GM12878 (cell line): ENCODE measurements around the gene YWHAG. TPM values are rescaled to one million over a fixed set of nuclear protein-coding genes. Genes with fewer than 3 reads are reported as not detected.
A peak's percentile ranks its signal among the peaks of the same experiment; 100 is the strongest.
"Not testable (repeated sequence)": the region's sequence is repeated elsewhere in the genome, so short reads cannot be mapped to it uniquely, and the experiment has no call there.

Source experiments
- ATAC-seq: fragments of 200-7000 bp; cut with Tn5 transposase; 3 replicates; pipeline ENCODE4 v1.9.1; 2020; ENCODE audit warnings: mild to moderate bottlenecking, moderate library complexity
- BruUV-seq: library from RNA; stranded (reverse); fragments of 400-500 nt; replicated peaks from 2 replicates; lab custom pipeline; 2021; lab: Mats Ljungman, UMichigan
- CTCF ChIA-PET: fragments of 300-600 bp; sonication (Branson Sonifier 250); formaldehyde crosslinking; extraction: SDS; loops from one replicate; lab custom pipeline; 2021; ENCODE audit warnings: inconsistent platforms; lab: Yijun Ruan, JAX
- POLR2A ChIA-PET: fragments of 350-600 bp; formaldehyde crosslinking; extraction: SDS; loops from one replicate; lab custom pipeline; 2021; ENCODE audit warnings: inconsistent platforms; lab: Charles Lee
- RAD21 ChIA-PET: fragments of 300-600 bp; sonication (Branson Sonifier 250); formaldehyde crosslinking; loops from one replicate; lab custom pipeline; 2023; ENCODE audit warnings: antibody characterized with exemption; ENCODE audit not compliant: unreplicated experiment; lab: Charles Lee
- SMC1A ChIA-PET: fragments of 300-600 bp; sonication (Branson Sonifier 250); formaldehyde crosslinking; loops from one replicate; lab custom pipeline; 2023; ENCODE audit not compliant: unreplicated experiment, uncharacterized antibody; lab: Charles Lee
- DNase-seq: peaks from one replicate; pipeline ENCODE4 v3.0.0-alpha.2; 2011; ENCODE audit warnings: low read depth, low spot score
- FAIRE-seq: peaks from 3 replicates; lab custom pipeline; 2011; peaks lifted over from hg19 to GRCh38; lab: Jason Lieb, UNC
- H2AFZ ChIP-seq: 2 replicates; pipeline ENCODE4 v1.6.0; 2011; ENCODE audit warnings: low read depth, low read length, control low read depth; ENCODE audit not compliant: control insufficient read depth
- H3K27ac ChIP-seq: 2 replicates; pipeline ENCODE4 v1.5.1; 2011; ENCODE audit warnings: control low read depth; ENCODE audit not compliant: control insufficient read depth, insufficient read depth
- H3K27me3 ChIP-seq, 2 experiments: replicated peaks in 1 of 2; 2 replicates each; pipeline versions ENCODE4 v1.6.0 to v1.6.1; 2011; ENCODE audit warnings: low read length in 1 of 2; ENCODE audit not compliant: control insufficient read depth in 2 of 2, insufficient read depth in 2 of 2
- H3K36me3 ChIP-seq, 2 experiments: 2 replicates each; pipeline ENCODE4 v1.5.1; 2011; ENCODE audit warnings: low read length in 1 of 2; ENCODE audit not compliant: control insufficient read depth in 2 of 2, insufficient read depth in 2 of 2
- H3K4me1 ChIP-seq: 2 replicates; pipeline ENCODE4 v1.6.1; 2011; ENCODE audit warnings: mild to moderate bottlenecking, low read length, moderate library complexity, mixed read lengths; ENCODE audit not compliant: control insufficient read depth, insufficient read depth
- H3K4me2 ChIP-seq: 2 replicates; pipeline ENCODE4 v1.6.0; 2011; ENCODE audit warnings: control low read depth; ENCODE audit not compliant: control insufficient read depth, insufficient read depth
- H3K4me3 ChIP-seq: fragments of 200-600 bp; sonication (generic); 2 replicates; pipeline ENCODE4 v1.5.1; 2016
- H3K79me2 ChIP-seq: 2 replicates; pipeline ENCODE4 v1.6.0; 2011; ENCODE audit warnings: low read length; ENCODE audit not compliant: control insufficient read depth, insufficient read depth
- H3K9ac ChIP-seq: 2 replicates; pipeline ENCODE4 v1.8.0; 2011; ENCODE audit warnings: low read length, control low read depth, mixed read lengths; ENCODE audit not compliant: control insufficient read depth, insufficient read depth
- H3K9me3 ChIP-seq: replicated peaks from 3 replicates; pipeline ENCODE4 v1.5.1; 2011; ENCODE audit warnings: mild to moderate bottlenecking, low read length; ENCODE audit not compliant: control insufficient read depth, insufficient read depth
- H4K20me1 ChIP-seq: 2 replicates; pipeline ENCODE4 v1.6.0; 2011; ENCODE audit not compliant: control insufficient read depth, insufficient read depth
- BHLHE40 ChIP-seq, 2 experiments: fragments of 450-650 bp in 1 of 2; IDR thresholded peaks; 2 replicates each; pipeline ENCODE4 v1.6.1; 2011 to 2017; ENCODE audit warnings: low read depth in 2 of 2, borderline replicate concordance in 1 of 2, improper control_type of control experiment in 1 of 2, low read length in 1 of 2, mild to moderate bottlenecking in 1 of 2
- EZH2 ChIP-seq: IDR thresholded peaks from 2 replicates; pipeline ENCODE4 v1.6.1; 2012; ENCODE audit warnings: low read depth, mild to moderate bottlenecking, control low read depth, inconsistent platforms, low read length, borderline replicate concordance; ENCODE audit not compliant: control insufficient read depth
- GABPA ChIP-seq: IDR thresholded peaks from 2 replicates; pipeline ENCODE4 v1.6.1; 2014; ENCODE audit warnings: antibody characterized with exemption, low read depth, mild to moderate bottlenecking, inconsistent platforms
- KDM1A ChIP-seq: fragments of 200-600 bp; sonication (generic); IDR thresholded peaks from 2 replicates; pipeline ENCODE4 v1.6.1; 2016; ENCODE audit warnings: borderline replicate concordance
- LARP7 ChIP-seq: fragments of 450-650 bp; IDR thresholded peaks from 2 replicates; pipeline ENCODE4 v1.6.1; 2017; ENCODE audit warnings: mild to moderate bottlenecking
- MEF2B ChIP-seq: fragments of 450-650 bp; IDR thresholded peaks from 2 replicates; pipeline ENCODE4 v1.6.1; 2018; ENCODE audit warnings: mild to moderate bottlenecking, moderate library complexity; ENCODE audit not compliant: partially characterized antibody, poor library complexity, severe bottlenecking
- NBN ChIP-seq: fragments of 450-650 bp; IDR thresholded peaks from 2 replicates; pipeline ENCODE4 v1.6.1; 2016
- NR2C1 ChIP-seq: fragments of 450-650 bp; IDR thresholded peaks from 2 replicates; pipeline ENCODE4 v1.6.1; 2017; ENCODE audit warnings: antibody characterized with exemption, mild to moderate bottlenecking, moderate library complexity
- PAX5 ChIP-seq: IDR thresholded peaks from 2 replicates; pipeline ENCODE4 v1.6.1; 2011; ENCODE audit warnings: low read depth, low read length, borderline replicate concordance
- PBX3 ChIP-seq: IDR thresholded peaks from 2 replicates; pipeline ENCODE4 v1.6.1; 2011; ENCODE audit warnings: mild to moderate bottlenecking, low read depth, low read length, moderate library complexity; ENCODE audit not compliant: insufficient replicate concordance
- RAD21 ChIP-seq: IDR thresholded peaks from 2 replicates; pipeline ENCODE4 v1.6.1; 2011; ENCODE audit warnings: mild to moderate bottlenecking, low read depth, low read length, moderate library complexity; ENCODE audit not compliant: insufficient read depth
- RUNX3 ChIP-seq: IDR thresholded peaks from 2 replicates; pipeline ENCODE4 v1.6.1; 2012; ENCODE audit warnings: low read length, inconsistent platforms
- YY1 ChIP-seq: IDR thresholded peaks from 2 replicates; pipeline ENCODE4 v1.6.1; 2011; ENCODE audit warnings: low read depth, mild to moderate bottlenecking, low read length
- ZBTB33 ChIP-seq: fragments of 450-650 bp; IDR thresholded peaks from 2 replicates; pipeline ENCODE4 v1.6.1; 2017; ENCODE audit warnings: mild to moderate bottlenecking
- WGBS: methylation state at CpG from one replicate; pipeline ENCODE4 v1.1.6; 2016; ENCODE audit warnings: low lambda C conversion rate; ENCODE audit not compliant: insufficient replicate concordance, insufficient coverage; ENCODE audit errors: missing lambda C conversion rate; 5-methylcytosine and 5-hydroxymethylcytosine counted together
- in situ Hi-C: fragments of 300-500 bp; cut with MboI; formaldehyde crosslinking; loops from 9 replicates; pipeline ENCODE4 v1.14.3; 2018; ENCODE audit warnings: mixed read lengths
- intact Hi-C: fragments of 100-400 bp; cut with micrococcal nuclease; formaldehyde crosslinking; loops from one replicate; pipeline ENCODE4 v1.14.2; 2022; ENCODE audit not compliant: unreplicated experiment
- polyA plus RNA-seq, 11 experiments: library from polyadenylated mRNA; depleted of rRNA in 4 of 11; unstranded in 6 of 11; stranded (reverse) in 5 of 11; fragments of >200 nt; fragmentation: Nextera tagmentation in 4 of 11; fragmentation: Illumina TruSeq in 1 of 11; extraction: Ambion mirVana in 4 of 11; extraction: Trizol in 1 of 11; gene quantifications; 1 replicate in 1 of 11; 2 replicates in 10 of 11; pipeline versions ENCODE4 v1.2.1 to v1.2.3, GENCODE V29; 2011 to 2016; ENCODE audit warnings: inconsistent platforms in 2 of 11, missing spikeins in 2 of 11, low read depth in 1 of 11
- total RNA-seq, 4 experiments: library from RNA; depleted of rRNA in 3 of 4; stranded (reverse); fragments of >200 nt in 3 of 4; fragmentation: Illumina TruSeq in 1 of 4; extraction: Trizol in 1 of 4; gene quantifications; 2 replicates each; pipeline versions ENCODE4 v1.2.1 to v1.2.3, GENCODE V29; 2013 to 2021
- TF ChIP-seq, protein P1 (sequence below): fragments of 150-350 bp; IDR thresholded peaks from 2 replicates; pipeline ENCODE4 v1.6.1; 2016; ENCODE audit warnings: low read depth, low read length

The YWHAG gene
- total and polyA plus RNA-seq, 10 of the 15 experiments (the other 5 are each of a cell fraction or from before 2014, with no cell fraction given), result 20.2 to 157 (median 41.3) TPM

GRCh38 chr7:76314042-76314721 is 44.6 kb downstream of the YWHAG start (continued):
- TF ChIP-seq EZH2, result no peak
- TF ChIP-seq LARP7, result 0 out of 2 replicates have a peak, but pooled peaks have one; percentile 38
- TF ChIP-seq PBX3, result no peak
- 0 out of 2 replicates have a peak, but pooled peaks have one; percentile 29 for TF ChIP-seq PAX5
- no peak for TF ChIP-seq ZBTB33
- peak; percentile 73 for TF ChIP-seq RUNX3
- peak; percentile 88 for TF ChIP-seq YY1
- peak in 1 of 2 experiments; percentile 58; a peak in 3 of 4 replicates for TF ChIP-seq BHLHE40 (IDR thresholded peaks at IDR 0.05; ENCODE audit: borderline replicate concordance in 1 of 2, low read depth in 2 of 2, low read length in 1 of 2)
- TF ChIP-seq RAD21, result peak; percentile 99
- TF ChIP-seq NBN, result peak; percentile 85
- no peak for TF ChIP-seq KDM1A
- TF ChIP-seq GABPA, result no peak
- no peak for TF ChIP-seq NR2C1
- TF ChIP-seq, protein P1, sequence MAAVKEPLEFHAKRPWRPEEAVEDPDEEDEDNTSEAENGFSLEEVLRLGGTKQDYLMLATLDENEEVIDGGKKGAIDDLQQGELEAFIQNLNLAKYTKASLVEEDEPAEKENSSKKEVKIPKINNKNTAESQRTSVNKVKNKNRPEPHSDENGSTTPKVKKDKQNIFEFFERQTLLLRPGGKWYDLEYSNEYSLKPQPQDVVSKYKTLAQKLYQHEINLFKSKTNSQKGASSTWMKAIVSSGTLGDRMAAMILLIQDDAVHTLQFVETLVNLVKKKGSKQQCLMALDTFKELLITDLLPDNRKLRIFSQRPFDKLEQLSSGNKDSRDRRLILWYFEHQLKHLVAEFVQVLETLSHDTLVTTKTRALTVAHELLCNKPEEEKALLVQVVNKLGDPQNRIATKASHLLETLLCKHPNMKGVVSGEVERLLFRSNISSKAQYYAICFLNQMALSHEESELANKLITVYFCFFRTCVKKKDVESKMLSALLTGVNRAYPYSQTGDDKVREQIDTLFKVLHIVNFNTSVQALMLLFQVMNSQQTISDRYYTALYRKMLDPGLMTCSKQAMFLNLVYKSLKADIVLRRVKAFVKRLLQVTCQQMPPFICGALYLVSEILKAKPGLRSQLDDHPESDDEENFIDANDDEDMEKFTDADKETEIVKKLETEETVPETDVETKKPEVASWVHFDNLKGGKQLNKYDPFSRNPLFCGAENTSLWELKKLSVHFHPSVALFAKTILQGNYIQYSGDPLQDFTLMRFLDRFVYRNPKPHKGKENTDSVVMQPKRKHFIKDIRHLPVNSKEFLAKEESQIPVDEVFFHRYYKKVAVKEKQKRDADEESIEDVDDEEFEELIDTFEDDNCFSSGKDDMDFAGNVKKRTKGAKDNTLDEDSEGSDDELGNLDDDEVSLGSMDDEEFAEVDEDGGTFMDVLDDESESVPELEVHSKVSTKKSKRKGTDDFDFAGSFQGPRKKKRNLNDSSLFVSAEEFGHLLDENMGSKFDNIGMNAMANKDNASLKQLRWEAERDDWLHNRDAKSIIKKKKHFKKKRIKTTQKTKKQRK, result no peak
- TF ChIP-seq MEF2B, result peak; percentile 19

DNA sequence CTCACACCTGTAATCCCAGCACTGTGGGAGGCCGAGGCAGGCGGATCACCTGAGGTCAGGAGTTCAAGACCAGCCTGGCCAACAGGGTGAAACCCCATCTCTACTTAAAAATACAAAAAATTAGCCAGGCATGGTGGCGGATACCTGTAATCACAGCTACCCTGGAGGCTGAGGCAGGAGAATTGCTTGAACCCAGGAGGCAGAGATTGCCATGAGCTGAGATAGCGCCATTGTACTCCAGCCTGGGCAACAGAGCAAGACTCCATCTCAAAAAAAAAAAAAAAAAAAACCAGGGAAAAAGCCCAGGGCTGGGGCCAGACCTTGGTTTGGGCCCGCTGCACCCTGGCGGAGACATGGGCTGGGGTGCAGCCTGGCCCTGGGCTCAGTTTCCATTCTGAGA is 47.0 kb downstream of the YWHAG start:
- H3K4me1 ChIP-seq, H4K20me1 ChIP-seq, H3K79me2 ChIP-seq, H3K27ac ChIP-seq, H3K4me3 ChIP-seq, H3K4me2 ChIP-seq, intact Hi-C loops, FAIRE-seq, DNase-seq, BruUV-seq, H2AFZ ChIP-seq, H3K9ac ChIP-seq, H3K27me3 ChIP-seq, H3K9me3 ChIP-seq, ATAC-seq, H3K36me3 ChIP-seq: not testable (repeated sequence)
- POLR2A ChIA-PET, result interaction anchor here (0.5 to 1.5 kb wide), 4 partner anchors 15 to 394 kb away, joined by 3 to 9 read pairs (median 4); no protein-coding TSS in a partner anchor
- in situ Hi-C loops, result loop anchor here (5.0 kb wide), 1 partner anchor 135 kb away; no protein-coding TSS in a partner anchor
- RAD21 ChIA-PET, result interaction anchor here (0.6 to 9.3 kb wide), 3 partner anchors 20 to 133 kb away, joined by 3 to 86 read pairs (median 18); no protein-coding TSS in a partner anchor
- 77% methylated on average over 6 of the region's 6 CpGs for WGBS
- CTCF ChIA-PET, result interaction anchor here (0.8 to 11.0 kb wide), 3 partner anchors 18 to 447 kb away, joined by 3 to 229 read pairs (median 3); no protein-coding TSS in a partner anchor
- SMC1A ChIA-PET, result interaction anchor here (0.7 to 1.5 kb wide), 4 partner anchors 14 to 121 kb away, joined by 3 to 4 read pairs (median 3); no protein-coding TSS in a partner anchor
